CD14-positive monocyte (primary cell): ENCODE measurements around the gene BCO1. TPM values are rescaled to one million over a fixed set of nuclear protein-coding genes. Genes with fewer than 3 reads are reported as not detected.

ENCODE experiments used
- DNase-seq, 3 donors: peaks; one replicate each; pipeline ENCODE4 v3.0.0-alpha.2; 2011 to 2022
- H2AFZ ChIP-seq: 2 replicates; pipeline ENCODE4 v1.6.0; 2012; ENCODE audit warnings: mild to moderate bottlenecking, low read depth, low read length, inconsistent platforms; ENCODE audit not compliant: insufficient read depth, poor library complexity, severe bottlenecking
- H3K27ac ChIP-seq, 2 donors: 1 replicate in 1 of 2; 2 replicates in 1 of 2; pipeline ENCODE4 v1.5.1; 2012 to 2013; ENCODE audit warnings: low read length in 2 of 2, control low read depth in 1 of 2, inconsistent platforms in 1 of 2, low read depth in 1 of 2, mild to moderate bottlenecking in 1 of 2
- H3K27me3 ChIP-seq, 2 donors: one replicate each; pipeline versions ENCODE4 v1.6.0 to v1.6.1; 2011 to 2013; ENCODE audit warnings: low read length in 2 of 2; ENCODE audit not compliant: control insufficient read depth in 2 of 2, insufficient read depth in 2 of 2
- H3K36me3 ChIP-seq, 2 donors: replicated peaks in 1 of 2; 1 replicate in 1 of 2; 2 replicates in 1 of 2; pipeline versions ENCODE4 v1.5.1 to v1.6.1; 2012 to 2013; ENCODE audit warnings: low read length in 2 of 2, control low read depth in 1 of 2, inconsistent platforms in 1 of 2, mild to moderate bottlenecking in 1 of 2; ENCODE audit not compliant: insufficient read depth in 2 of 2, control insufficient read depth in 1 of 2
- H3K4me1 ChIP-seq, 2 donors: 1 replicate in 1 of 2; 2 replicates in 1 of 2; pipeline versions ENCODE4 v1.5.1 to v1.6.1; 2012 to 2013; ENCODE audit warnings: low read length in 2 of 2, control low read depth in 1 of 2, inconsistent platforms in 1 of 2, mild to moderate bottlenecking in 1 of 2, moderate library complexity in 1 of 2; ENCODE audit not compliant: insufficient read depth in 2 of 2, control insufficient read depth in 1 of 2
- H3K4me2 ChIP-seq: replicated peaks from 2 replicates; pipeline ENCODE3; 2012; ENCODE audit warnings: low read length, moderate library complexity, mild to moderate bottlenecking; ENCODE audit not compliant: poor library complexity, severe bottlenecking; ENCODE audit errors: extremely low read depth
- H3K4me3 ChIP-seq, 3 experiments: fragments of 200-600 bp in 1 of 3; sonication (generic) in 1 of 3; replicated peaks in 1 of 3; 1 replicate in 2 of 3; 2 replicates in 1 of 3; pipeline ENCODE4 v1.5.1; 2011 to 2013; ENCODE audit warnings: low read length in 3 of 3, mild to moderate bottlenecking in 3 of 3, control low read depth in 2 of 3, low read depth in 2 of 3, inconsistent platforms in 1 of 3, moderate library complexity in 1 of 3
- H3K79me2 ChIP-seq: 2 replicates; pipeline ENCODE4 v1.6.0; 2012; ENCODE audit warnings: mild to moderate bottlenecking, control low read depth, inconsistent platforms, low read length, moderate library complexity; ENCODE audit not compliant: insufficient read depth
- H3K9ac ChIP-seq: 2 replicates; pipeline ENCODE4 v1.6.0; 2017; ENCODE audit warnings: low read length, mild to moderate bottlenecking; ENCODE audit not compliant: insufficient read depth, poor library complexity, severe bottlenecking
- H3K9me3 ChIP-seq, 2 donors: replicated peaks in 1 of 2; 1 replicate in 1 of 2; 2 replicates in 1 of 2; pipeline versions ENCODE4 v1.5.1 to v1.6.1; 2012 to 2013; ENCODE audit warnings: low read length in 2 of 2, control low read depth in 1 of 2; ENCODE audit not compliant: control insufficient read depth in 1 of 2, insufficient read depth in 1 of 2
- H4K20me1 ChIP-seq: 2 replicates; pipeline ENCODE4 v1.6.0; 2012; ENCODE audit warnings: mild to moderate bottlenecking, low read length, control low read depth, moderate library complexity; ENCODE audit not compliant: insufficient read depth
- H3K27ac Mint-ChIP-seq, 7 donors: one replicate each; pipeline ENCODE4 v1.8.0; 2020; ENCODE audit warnings: mild to moderate bottlenecking in 7 of 7, mixed read lengths in 7 of 7, moderate library complexity in 6 of 7, inconsistent platforms in 2 of 7
- H3K27me3 Mint-ChIP-seq, 3 donors: one replicate each; pipeline ENCODE4 v1.8.0; 2021 to 2022; ENCODE audit warnings: low read depth in 3 of 3, mild to moderate bottlenecking in 3 of 3, mixed read lengths in 3 of 3, moderate library complexity in 3 of 3, inconsistent platforms in 1 of 3
- H3K36me3 Mint-ChIP-seq, 2 donors: one replicate each; pipeline ENCODE4 v1.8.0; 2020; ENCODE audit warnings: mixed read lengths in 2 of 2, inconsistent platforms in 1 of 2, mild to moderate bottlenecking in 1 of 2
- H3K4me1 Mint-ChIP-seq: one replicate; pipeline ENCODE4 v1.8.0; 2020; ENCODE audit warnings: mild to moderate bottlenecking, mixed read lengths
- H3K4me3 Mint-ChIP-seq, 2 donors: one replicate each; pipeline ENCODE4 v1.8.0; 2020; ENCODE audit warnings: mild to moderate bottlenecking in 2 of 2, mixed read lengths in 2 of 2, moderate library complexity in 1 of 2
- H3K9me3 Mint-ChIP-seq, 7 donors: one replicate each; pipeline ENCODE4 v1.8.0; 2020 to 2022; ENCODE audit warnings: mixed read lengths in 7 of 7, mild to moderate bottlenecking in 6 of 7, moderate library complexity in 6 of 7, inconsistent platforms in 2 of 7
- CTCF ChIP-seq: fragments of 200-600 bp; IDR thresholded peaks from one replicate; pipeline ENCODE4 v1.8.0; 2022; ENCODE audit warnings: antibody characterized with exemption, mild to moderate bottlenecking
- WGBS: methylation state at CpG from one replicate; pipeline ENCODE4 v1.1.5; 2013; ENCODE audit warnings: missing lambda C conversion rate; ENCODE audit not compliant: insufficient coverage; 5-methylcytosine and 5-hydroxymethylcytosine counted together
- intact Hi-C, 2 donors: fragments of 100-400 bp; cut with micrococcal nuclease; formaldehyde crosslinking; loops; one replicate each; pipeline versions ENCODE4 v1.15.0 to v1.15.1; 2023
- polyA plus RNA-seq, 3 donors: library from polyadenylated mRNA; depleted of rRNA in 1 of 3; unstranded in 2 of 3; stranded (reverse) in 1 of 3; fragments of 300-500 nt in 2 of 3; fragments of >200 nt in 1 of 3; fragmentation: Illumina TruSeq in 2 of 3; gene quantifications; 1 replicate in 2 of 3; 2 replicates in 1 of 3; pipeline ENCODE4 v1.2.3, GENCODE V29; 2012 to 2021

Gene BCO1
- polyA plus RNA-seq, 3 donors = not detected

- Histone ChIP-seq H3K27me3 (peaks cover 0 to 3% of the 10 kb centered on the region in 2 donors), H3K9me3 (no peaks in the 10 kb centered on the region), H3K36me3 (no peaks in the 10 kb centered on the region), H3K4me2 (peak within 1 kb of the TSS; percentile 91), H2AFZ (peak within 1 kb of the TSS; percentile 93), H3K79me2 (peaks cover 42% of the 10 kb centered on the region), H4K20me1 (peaks cover 4% of the 10 kb centered on the region), H3K9ac (peak within 1 kb of the TSS; percentile 83), H3K4me1 (peaks cover 15 to 24% of the 10 kb centered on the region in 2 donors), H3K27ac (peak within 1 kb of the TSS in 1 of 2 donors; percentile 85), H3K4me3 (peak within 1 kb of the TSS; percentile 74 to 92 (median 76))
- TF ChIP-seq CTCF = no peak
- H3K27ac Mint-ChIP-seq = peak within 1 kb of the TSS; percentile 60 to 94 (median 89)
- H3K4me1 Mint-ChIP-seq = peaks cover 30% of the 10 kb centered on the region
- peak within 1 kb of the TSS; percentile 95 to 97 for H3K4me3 Mint-ChIP-seq
- intact Hi-C loops = loop anchor here in 1 of 2 donors (10.0 kb wide), 2 partner anchors 220 to 310 kb away; partner anchors contain the start of genes CENPN, CMC2 and GCSH
- H3K36me3 Mint-ChIP-seq = peaks cover 2 to 5% of the 10 kb centered on the region in 2 donors
- DNase-seq = peak; percentile 91 to 93 (median 93)
- H3K9me3 Mint-ChIP-seq = no peaks in the 10 kb centered on the region
- under 1% methylated on average over 75 of the region's 75 CpGs for WGBS
- H3K27me3 Mint-ChIP-seq = peaks cover 0 to 7% (median 5%) of the 10 kb centered on the region in 3 donors
Measured at GRCh38 chr16:81314603-81315270, 76.2 kb downstream of the BCO1 start, which contains the start of gene GAN. GAN (plus strand) TSS chr16:81314962; CDS start chr16:81315114, 152 bp downstream.

GRCh38 chr16:81315271-81316175 lies 77.0 kb downstream of the BCO1 start:
- peaks cover 42% of the 10 kb centered on the region for H3K79me2 ChIP-seq
- H3K4me3 ChIP-seq = peak overlapping the region; percentile 74 to 92 (median 76)
- peak overlapping the region; percentile 91 for H3K4me2 ChIP-seq
- Mint-ChIP-seq H3K27me3 (peaks cover 0 to 7% (median 5%) of the 10 kb centered on the region in 3 donors), H3K27ac (peak overlapping the region in 4 of 7 donors; percentile 71 to 85 (median 75)), H3K4me3 (peak overlapping the region; percentile 89 to 95), H3K36me3 (peaks cover 2 to 5% of the 10 kb centered on the region in 2 donors), H3K9me3 (no peaks in the 10 kb centered on the region), H3K4me1 (peaks cover 30% of the 10 kb centered on the region)
- no peaks in the 10 kb centered on the region for H3K9me3 ChIP-seq
- H3K9ac ChIP-seq = peak overlapping the region; percentile 83
- no peaks in the 10 kb centered on the region for H3K36me3 ChIP-seq
- WGBS = under 1% methylated on average over 83 of the region's 88 CpGs
- intact Hi-C loops = loop anchor here in 1 of 2 donors (10.0 kb wide), 2 partner anchors 221 to 311 kb away; partner anchors contain the start of genes CENPN, CMC2 and GCSH
- no peak for TF ChIP-seq CTCF
- DNase-seq = peak; percentile 14 to 24 (median 17)
- peak overlapping the region in 1 of 2 donors; percentile 85 for H3K27ac ChIP-seq
- peaks cover 0 to 3% of the 10 kb centered on the region in 2 donors for H3K27me3 ChIP-seq
- H4K20me1 ChIP-seq = peaks cover 5% of the 10 kb centered on the region
- H3K4me1 ChIP-seq = peaks cover 15 to 24% of the 10 kb centered on the region in 2 donors
- H2AFZ ChIP-seq = peak overlapping the region; percentile 93
